ENCODE measurements around the gene PCMTD2.

- TF ChIP-seq CTCF (conservative IDR thresholded peaks at IDR 0.05; ENCODE audit: low read length) (no peak), EZH2phosphoT487 (IDR thresholded peaks at IDR 0.05; ENCODE audit: borderline replicate concordance, low read depth, low read length) (no peak)
Observed at GRCh38 chr20:64220891-64221527, 34.5 kb upstream of the PCMTD2 start.

Data from OCI-LY7 (cell line).